ACC112 (cell line): ENCODE results near the gene NECAB2.

Source experiments
- H2AFZ ChIP-seq: fragments of 200-600 bp; sonication (generic); one replicate; pipeline ENCODE4 v1.6.0; 2017; ENCODE audit warnings: antibody characterized with exemption, low read length; ENCODE audit not compliant: unreplicated experiment
- H3K27ac ChIP-seq: fragments of 200-600 bp; sonication (generic); 2 replicates; pipeline ENCODE4 v1.5.1; 2014; ENCODE audit warnings: low read depth, mild to moderate bottlenecking, antibody characterized with exemption, low read length, moderate library complexity
- H3K27me3 ChIP-seq: fragments of 200-600 bp; sonication (generic); 2 replicates; pipeline ENCODE4 v1.6.1; 2014; ENCODE audit warnings: mild to moderate bottlenecking, antibody characterized with exemption, low read length, moderate library complexity, mixed read lengths; ENCODE audit not compliant: insufficient read depth
- H3K36me3 ChIP-seq: fragments of 200-600 bp; sonication (generic); 2 replicates; pipeline ENCODE4 v1.6.1; 2016; ENCODE audit warnings: mild to moderate bottlenecking, antibody characterized with exemption, low read length, moderate library complexity, mixed read lengths; ENCODE audit not compliant: insufficient read depth
- H3K4me1 ChIP-seq: fragments of 200-600 bp; sonication (generic); one replicate; pipeline ENCODE4 v1.6.1; 2016; ENCODE audit warnings: low read length, mixed read lengths; ENCODE audit not compliant: insufficient read depth, unreplicated experiment, control insufficient read depth
- H3K4me3 ChIP-seq: fragments of 200-600 bp; sonication (generic); 2 replicates; pipeline ENCODE4 v1.5.1; 2014; ENCODE audit warnings: mild to moderate bottlenecking, low read depth, low read length
- H3K79me2 ChIP-seq: fragments of 200-600 bp; sonication (generic); one replicate; pipeline ENCODE4 v1.6.0; 2016; ENCODE audit warnings: low read length; ENCODE audit not compliant: control insufficient read depth, unreplicated experiment, insufficient read depth

The NECAB2 gene

GRCh38 chr16:83954577-83955016 lies 13.4 kb upstream of the NECAB2 start:
- H3K4me1 ChIP-seq = peaks cover 23% of the 10 kb centered on the region
- peak overlapping the region; percentile 85 for H3K4me3 ChIP-seq
- H3K36me3 ChIP-seq = peaks cover under 1% of the 10 kb centered on the region; the same call in 1 of the 2 replicates
- H2AFZ ChIP-seq = no peak overlapping the region
- H3K27me3 ChIP-seq = no peaks in the 10 kb centered on the region
- H3K79me2 ChIP-seq = peaks cover 8% of the 10 kb centered on the region
- H3K27ac ChIP-seq = no peak overlapping the region

- peaks cover 8% of the 10 kb centered on the region for H3K79me2 ChIP-seq
- no peaks in the 10 kb centered on the region for H3K27me3 ChIP-seq
- H3K36me3 ChIP-seq = peaks cover 5% of the 10 kb centered on the region; the same call in 1 of the 2 replicates
- H3K27ac ChIP-seq = no peak overlapping the region
- no peak overlapping the region for H3K4me3 ChIP-seq
- H2AFZ ChIP-seq = no peak overlapping the region
- peaks cover 23% of the 10 kb centered on the region for H3K4me1 ChIP-seq
Observed at GRCh38 chr16:83955218-83956130, 12.6 kb upstream of the NECAB2 start.

GRCh38 chr16:83956336-83957289 lies 11.4 kb upstream of the NECAB2 start:
- H3K27me3 ChIP-seq = no peaks in the 10 kb centered on the region
- peaks cover 23% of the 10 kb centered on the region for H3K4me1 ChIP-seq
- H3K79me2 ChIP-seq = peaks cover 8% of the 10 kb centered on the region
- H3K36me3 ChIP-seq = peaks cover 5% of the 10 kb centered on the region; the same call in 1 of the 2 replicates
- no peak overlapping the region for H2AFZ ChIP-seq
- H3K4me3 ChIP-seq = no peak overlapping the region
- no peak overlapping the region for H3K27ac ChIP-seq

- Histone ChIP-seq H3K4me3 (no peak overlapping the region), H3K27ac (no peak overlapping the region), H3K4me1 (peaks cover 22% of the 10 kb centered on the region), H2AFZ (no peak overlapping the region), H3K36me3 (peaks cover 5% of the 10 kb centered on the region; the same call in 1 of the 2 replicates), H3K79me2 (peaks cover 8% of the 10 kb centered on the region), H3K27me3 (no peaks in the 10 kb centered on the region)
Observed at GRCh38 chr16:83957296-83957855, 10.7 kb upstream of the NECAB2 start.

- Histone ChIP-seq H2AFZ (no peak overlapping the region), H3K4me3 (no peak overlapping the region), H3K4me1 (peaks cover 17% of the 10 kb centered on the region), H3K27ac (no peak overlapping the region), H3K79me2 (peaks cover 8% of the 10 kb centered on the region), H3K36me3 (peaks cover 5% of the 10 kb centered on the region; the same call in 1 of the 2 replicates), H3K27me3 (no peaks in the 10 kb centered on the region)
Observed at GRCh38 chr16:83958137-83958845, 9.8 kb upstream of the NECAB2 start.

GRCh38 chr16:83958846-83959565 lies 9.0 kb upstream of the NECAB2 start:
- H2AFZ ChIP-seq = no peak overlapping the region
- peaks cover 5% of the 10 kb centered on the region; the same call in 1 of the 2 replicates for H3K36me3 ChIP-seq
- no peaks in the 10 kb centered on the region for H3K27me3 ChIP-seq
- H3K4me1 ChIP-seq = peaks cover 14% of the 10 kb centered on the region
- H3K4me3 ChIP-seq = no peak overlapping the region
- H3K27ac ChIP-seq = no peak overlapping the region
- H3K79me2 ChIP-seq = peaks cover 8% of the 10 kb centered on the region

GRCh38 chr16:83959656-83960434 lies 8.2 kb upstream of the NECAB2 start:
- no peaks in the 10 kb centered on the region for H3K27me3 ChIP-seq

GRCh38 chr16:83960521-83961249 lies 7.4 kb upstream of the NECAB2 start:
- Histone ChIP-seq H3K4me1 (no peaks in the 10 kb centered on the region), H3K27me3 (no peaks in the 10 kb centered on the region), H3K4me3 (no peak overlapping the region), H2AFZ (no peak overlapping the region), H3K27ac (no peak overlapping the region), H3K36me3 (peaks cover 5% of the 10 kb centered on the region; the same call in 1 of the 2 replicates), H3K79me2 (peaks cover 5% of the 10 kb centered on the region)

More at GRCh38 chr16:83959656-83960434, 8.2 kb upstream of the NECAB2 start:
- peaks cover 6% of the 10 kb centered on the region for H3K79me2 ChIP-seq
- H3K36me3 ChIP-seq = peaks cover 5% of the 10 kb centered on the region; the same call in 1 of the 2 replicates
- peaks cover 6% of the 10 kb centered on the region for H3K4me1 ChIP-seq
- no peak overlapping the region for H3K27ac ChIP-seq
- H3K4me3 ChIP-seq = no peak overlapping the region
- H2AFZ ChIP-seq = no peak overlapping the region
